HL-60 (cell line): ENCODE results near the gene CLCF1.
A peak's percentile ranks its signal among the peaks of the same experiment; 100 is the strongest.

Experiments used
- DNase-seq, 2 experiments: peaks; one replicate each; pipeline ENCODE4 v3.0.0-alpha.2; 2010 to 2020; ENCODE audit warnings: low read depth in 1 of 2, low spot score in 1 of 2
- H3K27ac ChIP-seq: fragments of 250-450 bp; sonication (Bioruptor Pico); replicated peaks from 2 replicates; pipeline ENCODE4 v1.5.1; 2020; ENCODE audit warnings: mild to moderate bottlenecking, moderate library complexity
- H3K27me3 ChIP-seq: fragments of 250-450 bp; sonication (Bioruptor Pico); 2 replicates; pipeline ENCODE4 v1.5.1; 2021; ENCODE audit warnings: mild to moderate bottlenecking, moderate library complexity; ENCODE audit not compliant: insufficient read depth, poor library complexity, severe bottlenecking
- H3K4me3 ChIP-seq: replicated peaks from 2 replicates; pipeline ENCODE4 v1.5.1; 2011; ENCODE audit warnings: mild to moderate bottlenecking, control low read depth, low read length; ENCODE audit not compliant: insufficient read depth
- CTCF ChIP-seq: IDR thresholded peaks from one replicate; pipeline ENCODE4 v1.5.1; 2011; ENCODE audit warnings: low read length, control low read depth, inconsistent platforms; ENCODE audit not compliant: insufficient read depth
- GABPA ChIP-seq: IDR thresholded peaks from 2 replicates; pipeline ENCODE4 v1.6.1; 2012; ENCODE audit warnings: low read depth
- POLR2AphosphoS5 ChIP-seq: IDR thresholded peaks from 2 replicates; pipeline ENCODE4 v1.6.1; 2012; ENCODE audit warnings: low read depth
- REST ChIP-seq: IDR thresholded peaks from 2 replicates; pipeline ENCODE4 v1.6.1; 2012; ENCODE audit warnings: low read depth; ENCODE audit not compliant: insufficient replicate concordance
- SPI1 ChIP-seq: IDR thresholded peaks from 2 replicates; pipeline ENCODE4 v1.6.1; 2012; ENCODE audit warnings: low read depth, mild to moderate bottlenecking, borderline replicate concordance

CLCF1 gene

GRCh38 chr11:67391304-67392182 is 18.1 kb upstream of the CLCF1 start, which contains the start of gene RAD9A:
Gene RAD9A, plus strand, starts transcription at chr11:67391986. Its CDS starts 59 bp downstream, at chr11:67392045.
- TF ChIP-seq POLR2AphosphoS5 = peak; percentile 69
- no peak for TF ChIP-seq CTCF
- peak; percentile 95 to 97 for DNase-seq
- H3K4me3 ChIP-seq = peak within 1 kb of the TSS; percentile 74
- peak within 1 kb of the TSS; percentile 87 for H3K27ac ChIP-seq
- no peaks in the 10 kb centered on the region for H3K27me3 ChIP-seq

GRCh38 chr11:67390947-67391303 is 17.5 kb upstream of the CLCF1 start:
- TF ChIP-seq POLR2AphosphoS5 = no peak
- no peaks in the 10 kb centered on the region for H3K27me3 ChIP-seq
- peak overlapping the region; percentile 74 for H3K4me3 ChIP-seq
- peak overlapping the region; percentile 87 for H3K27ac ChIP-seq
- DNase-seq = no peak

- DNase-seq = peak in 1 of 2 experiments; percentile 57
- no peak overlapping the region for H3K27ac ChIP-seq
- no peaks in the 10 kb centered on the region for H3K27me3 ChIP-seq
- TF ChIP-seq REST = no peak
- peak; percentile 72 for TF ChIP-seq CTCF
- no peak for TF ChIP-seq GABPA
- no peak overlapping the region for H3K4me3 ChIP-seq
Observed at GRCh38 chr11:67389477-67389876, 16.1 kb upstream of the CLCF1 start.

- Histone ChIP-seq H3K4me3 (no peak overlapping the region), H3K27ac (no peak overlapping the region), H3K27me3 (no peaks in the 10 kb centered on the region)
- TF ChIP-seq POLR2AphosphoS5 = no peak
- TF ChIP-seq REST = no peak
- no peak for TF ChIP-seq SPI1
- TF ChIP-seq CTCF = no peak
- no peak for TF ChIP-seq GABPA
- DNase-seq = no peak
Observed at GRCh38 chr11:67387518-67387917, 14.1 kb upstream of the CLCF1 start.
